NCI-H1105 treated with DMSO at 0.1 percent for 48 hours (cell line): ENCODE measurements around the gene CGRRF1.

Source experiments
- DNase-seq: peaks from one replicate; lab custom pipeline; 2025; lab: John Stamatoyannopoulos, UW

Gene CGRRF1

GRCh38 chr14:54489731-54490444 is 19.8 kb upstream of the CGRRF1 start:
- no peak for DNase-seq

- no peak for DNase-seq
Observed at GRCh38 chr14:54490445-54491175, 19.1 kb upstream of the CGRRF1 start.

GRCh38 chr14:54493293-54493692 is 16.4 kb upstream of the CGRRF1 start:
- DNase-seq: no peak

GRCh38 chr14:54497224-54497623 is 12.5 kb upstream of the CGRRF1 start:
- no peak for DNase-seq

GRCh38 chr14:54498095-54498531 is 11.6 kb upstream of the CGRRF1 start:
- DNase-seq: no peak

- no peak for DNase-seq
Observed at GRCh38 chr14:54498579-54498978, 11.1 kb upstream of the CGRRF1 start.

- DNase-seq: no peak
Observed at GRCh38 chr14:54500744-54501143, 9.0 kb upstream of the CGRRF1 start.

- DNase-seq: no peak
Observed at GRCh38 chr14:54501480-54501879, 8.2 kb upstream of the CGRRF1 start.

GRCh38 chr14:54502602-54503001 is 7.1 kb upstream of the CGRRF1 start:
- no peak for DNase-seq

GRCh38 chr14:54503486-54503885 is 6.2 kb upstream of the CGRRF1 start:
- DNase-seq: no peak

GRCh38 chr14:54512393-54512792 is 2.7 kb downstream of the CGRRF1 start:
- no peak for DNase-seq

- DNase-seq: no peak
Observed at GRCh38 chr14:54515670-54516069, 6.0 kb downstream of the CGRRF1 start.

GRCh38 chr14:54516709-54517108 is 7.0 kb downstream of the CGRRF1 start:
- no peak for DNase-seq

GRCh38 chr14:54524410-54524809 is 14.7 kb downstream of the CGRRF1 start:
- no peak for DNase-seq

GRCh38 chr14:54528973-54529372 is 19.3 kb downstream of the CGRRF1 start:
- no peak for DNase-seq

GRCh38 chr14:54529811-54530210 is 20.1 kb downstream of the CGRRF1 start:
- no peak for DNase-seq

GRCh38 chr14:54532111-54533012 is 22.7 kb downstream of the CGRRF1 start:
- no peak for DNase-seq

- no peak for DNase-seq
Observed at GRCh38 chr14:54533100-54533499, 23.4 kb downstream of the CGRRF1 start.

- DNase-seq: no peak
Observed at GRCh38 chr14:54535126-54535525, 25.4 kb downstream of the CGRRF1 start.

- no peak for DNase-seq
Observed at GRCh38 chr14:54535646-54536045, 25.9 kb downstream of the CGRRF1 start.

GRCh38 chr14:54537651-54538050 is 27.9 kb downstream of the CGRRF1 start:
- DNase-seq: no peak

GRCh38 chr14:54538055-54538454 is 28.3 kb downstream of the CGRRF1 start:
- no peak for DNase-seq

GRCh38 chr14:54547583-54547982 is 37.9 kb downstream of the CGRRF1 start:
- no peak for DNase-seq
